GM20431 (cell line): ENCODE data around the gene HTT.

Experiments
- in situ Hi-C: fragments of 300-500 bp; cut with MseI, MboI; formaldehyde crosslinking; loops from one replicate; pipeline ENCODE4 v1.15.0; 2020; ENCODE audit warnings: low sequenced_read_pairs; ENCODE audit not compliant: unreplicated experiment

The HTT gene

GRCh38 chr4:3227878-3228675 is 153.6 kb downstream of the HTT start:
- in situ Hi-C loops = no loop called here

- in situ Hi-C loops = no loop called here
Measured at GRCh38 chr4:3228881-3229280, 154.4 kb downstream of the HTT start.

GRCh38 chr4:3229328-3229727 is 154.8 kb downstream of the HTT start:
- in situ Hi-C loops = no loop called here

GRCh38 chr4:3229964-3230363 is 155.5 kb downstream of the HTT start:
- in situ Hi-C loops = no loop called here

GRCh38 chr4:3231471-3231870 is 157.0 kb downstream of the HTT start:
- in situ Hi-C loops = no loop called here

- in situ Hi-C loops = no loop called here
Measured at GRCh38 chr4:3232001-3232400, 157.5 kb downstream of the HTT start.

- in situ Hi-C loops = no loop called here
Measured at GRCh38 chr4:3232871-3233271, 158.4 kb downstream of the HTT start.

- in situ Hi-C loops = no loop called here
Measured at GRCh38 chr4:3233391-3234071, 159.1 kb downstream of the HTT start.

GRCh38 chr4:3234171-3235029 is 159.9 kb downstream of the HTT start:
- in situ Hi-C loops = no loop called here

GRCh38 chr4:3235030-3235345 is 160.5 kb downstream of the HTT start:
- in situ Hi-C loops = no loop called here

GRCh38 chr4:3235581-3235980 is 161.1 kb downstream of the HTT start:
- in situ Hi-C loops = no loop called here

- in situ Hi-C loops = no loop called here
Measured at GRCh38 chr4:3236326-3236878, 161.9 kb downstream of the HTT start.

- in situ Hi-C loops = no loop called here
Measured at GRCh38 chr4:3237266-3237665, 162.8 kb downstream of the HTT start.

- in situ Hi-C loops = no loop called here
Measured at GRCh38 chr4:3237712-3238560, 163.5 kb downstream of the HTT start.

GRCh38 chr4:3238721-3239120 is 164.2 kb downstream of the HTT start:
- in situ Hi-C loops = no loop called here

GRCh38 chr4:3239303-3239702 is 164.8 kb downstream of the HTT start:
- in situ Hi-C loops = no loop called here

GRCh38 chr4:3239998-3240920 is 165.8 kb downstream of the HTT start:
- in situ Hi-C loops = no loop called here

- in situ Hi-C loops = no loop called here
Measured at GRCh38 chr4:3240936-3241522, 166.5 kb downstream of the HTT start.
